Measurements from ENCODE around the gene PRAC2. TPM values are rescaled to one million over a fixed set of nuclear protein-coding genes. Genes with fewer than 3 reads are reported as not detected.

Gene PRAC2
- total and polyA plus RNA-seq, 10 donors: not detected

DNA sequence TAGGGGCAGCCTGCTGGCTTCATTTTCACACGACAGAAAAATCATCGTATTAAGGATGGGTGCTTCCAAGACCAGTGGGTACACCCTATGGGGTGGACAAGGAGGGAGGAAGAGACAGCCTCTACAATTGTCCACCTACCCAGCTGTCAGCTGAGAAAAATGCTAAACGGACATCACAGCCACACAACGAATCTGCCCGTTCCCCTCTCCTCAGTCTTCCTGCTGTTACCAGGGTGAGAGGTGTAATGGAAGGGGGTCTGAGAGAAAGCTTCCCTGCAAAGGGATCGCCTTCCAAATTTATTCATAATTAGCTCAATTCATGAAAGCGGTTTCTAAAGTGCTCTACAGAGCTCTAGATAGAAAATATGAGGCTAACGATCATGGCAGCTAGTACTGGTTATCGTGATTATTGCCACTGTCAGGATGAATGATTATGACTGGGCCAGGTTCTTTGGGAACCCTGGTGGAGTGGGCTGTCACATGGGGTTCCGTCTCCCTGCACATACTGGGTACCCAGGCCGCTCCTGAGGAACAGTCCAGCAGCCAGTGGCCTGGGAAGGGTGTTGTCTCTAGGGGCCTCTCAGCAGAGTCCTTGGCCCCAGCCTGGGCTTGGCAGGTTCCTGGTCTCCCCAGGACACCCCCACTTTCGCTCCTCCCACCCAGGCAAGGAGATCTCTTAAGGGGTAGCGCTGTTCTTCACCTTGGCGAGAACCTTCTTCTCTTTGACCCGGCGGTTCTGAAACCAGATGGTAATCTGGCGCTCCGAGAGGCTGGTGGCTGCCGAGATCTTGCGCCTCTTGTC, 3.3 kb downstream of the PRAC2 start:
- H3K27me3 ChIP-seq (replicated peaks in 1 of 7): peaks cover 22 to 100% (median 100%) of the 10 kb centered on the region in 7 donors
- H3K36me3 ChIP-seq: no peaks in the 10 kb centered on the region
- peaks cover 12 to 61% (median 45%) of the 10 kb centered on the region in 6 donors for H3K4me1 ChIP-seq
- no peaks in the 10 kb centered on the region for H3K9me3 ChIP-seq
- no peak for TF ChIP-seq POLR2AphosphoS5 (IDR thresholded peaks at IDR 0.05)
- TF ChIP-seq, protein P1, sequence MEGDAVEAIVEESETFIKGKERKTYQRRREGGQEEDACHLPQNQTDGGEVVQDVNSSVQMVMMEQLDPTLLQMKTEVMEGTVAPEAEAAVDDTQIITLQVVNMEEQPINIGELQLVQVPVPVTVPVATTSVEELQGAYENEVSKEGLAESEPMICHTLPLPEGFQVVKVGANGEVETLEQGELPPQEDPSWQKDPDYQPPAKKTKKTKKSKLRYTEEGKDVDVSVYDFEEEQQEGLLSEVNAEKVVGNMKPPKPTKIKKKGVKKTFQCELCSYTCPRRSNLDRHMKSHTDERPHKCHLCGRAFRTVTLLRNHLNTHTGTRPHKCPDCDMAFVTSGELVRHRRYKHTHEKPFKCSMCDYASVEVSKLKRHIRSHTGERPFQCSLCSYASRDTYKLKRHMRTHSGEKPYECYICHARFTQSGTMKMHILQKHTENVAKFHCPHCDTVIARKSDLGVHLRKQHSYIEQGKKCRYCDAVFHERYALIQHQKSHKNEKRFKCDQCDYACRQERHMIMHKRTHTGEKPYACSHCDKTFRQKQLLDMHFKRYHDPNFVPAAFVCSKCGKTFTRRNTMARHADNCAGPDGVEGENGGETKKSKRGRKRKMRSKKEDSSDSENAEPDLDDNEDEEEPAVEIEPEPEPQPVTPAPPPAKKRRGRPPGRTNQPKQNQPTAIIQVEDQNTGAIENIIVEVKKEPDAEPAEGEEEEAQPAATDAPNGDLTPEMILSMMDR (IDR thresholded peaks at IDR 0.05 in 8 of 11, conservative IDR thresholded peaks at IDR 0.05 in 3 of 11): no peak
- no peak for TF ChIP-seq POLR2A (IDR thresholded peaks at IDR 0.05)
- no peak overlapping the region for H3K27ac ChIP-seq
- H3K4me3 ChIP-seq: no peak overlapping the region
- WGBS, 5 donors: 9 to 25% (median 16%) methylated on average over 20 of the region's 20 CpGs
- intact Hi-C loops (cut with DNase I; ENCODE audit: low total_unique reads): loop anchor here (10.0 kb wide), 2 partner anchors 148 to 872 kb away; partner anchors contain the start of gene SP6
- DNase-seq: no peak

DNA sequence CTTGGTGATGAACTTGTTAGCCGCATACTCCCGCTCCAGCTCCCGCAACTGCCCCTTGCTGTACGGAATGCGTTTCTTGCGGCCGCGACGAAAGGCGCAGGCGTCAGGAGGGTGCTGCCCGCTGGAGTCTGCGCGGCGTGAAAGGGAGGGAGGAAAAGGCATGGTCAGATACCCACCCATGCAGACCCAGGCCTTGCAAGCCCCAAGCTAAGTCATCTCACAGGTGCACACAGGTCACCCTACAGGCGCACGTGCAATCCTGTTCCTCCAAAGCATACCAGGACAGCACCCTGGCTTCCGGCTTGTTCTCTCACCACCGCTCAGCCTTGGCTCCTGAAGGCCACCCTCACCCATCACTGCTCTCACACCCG, 3.9 kb downstream of the PRAC2 start:
- WGBS, 5 donors: 9 to 30% (median 16%) methylated on average over 20 of the region's 20 CpGs
- no peak for DNase-seq
- peaks cover 21 to 100% (median 99%) of the 10 kb centered on the region in 7 donors for H3K27me3 ChIP-seq (replicated peaks in 1 of 7)
- no peak overlapping the region for H3K4me3 ChIP-seq
- peaks cover 12 to 61% (median 45%) of the 10 kb centered on the region in 6 donors for H3K4me1 ChIP-seq
- H3K9me3 ChIP-seq: no peaks in the 10 kb centered on the region
- no peak overlapping the region for H3K27ac ChIP-seq
- TF ChIP-seq POLR2A (IDR thresholded peaks at IDR 0.05): no peak
- TF ChIP-seq, protein P1 (IDR thresholded peaks at IDR 0.05 in 8 of 11, conservative IDR thresholded peaks at IDR 0.05 in 3 of 11): no peak
- no peak for TF ChIP-seq POLR2AphosphoS5 (IDR thresholded peaks at IDR 0.05)
- intact Hi-C loops (cut with DNase I; ENCODE audit: low total_unique reads): loop anchor here (10.0 kb wide), 2 partner anchors 148 to 872 kb away; partner anchors contain the start of gene SP6
- H3K36me3 ChIP-seq: no peaks in the 10 kb centered on the region

DNA sequence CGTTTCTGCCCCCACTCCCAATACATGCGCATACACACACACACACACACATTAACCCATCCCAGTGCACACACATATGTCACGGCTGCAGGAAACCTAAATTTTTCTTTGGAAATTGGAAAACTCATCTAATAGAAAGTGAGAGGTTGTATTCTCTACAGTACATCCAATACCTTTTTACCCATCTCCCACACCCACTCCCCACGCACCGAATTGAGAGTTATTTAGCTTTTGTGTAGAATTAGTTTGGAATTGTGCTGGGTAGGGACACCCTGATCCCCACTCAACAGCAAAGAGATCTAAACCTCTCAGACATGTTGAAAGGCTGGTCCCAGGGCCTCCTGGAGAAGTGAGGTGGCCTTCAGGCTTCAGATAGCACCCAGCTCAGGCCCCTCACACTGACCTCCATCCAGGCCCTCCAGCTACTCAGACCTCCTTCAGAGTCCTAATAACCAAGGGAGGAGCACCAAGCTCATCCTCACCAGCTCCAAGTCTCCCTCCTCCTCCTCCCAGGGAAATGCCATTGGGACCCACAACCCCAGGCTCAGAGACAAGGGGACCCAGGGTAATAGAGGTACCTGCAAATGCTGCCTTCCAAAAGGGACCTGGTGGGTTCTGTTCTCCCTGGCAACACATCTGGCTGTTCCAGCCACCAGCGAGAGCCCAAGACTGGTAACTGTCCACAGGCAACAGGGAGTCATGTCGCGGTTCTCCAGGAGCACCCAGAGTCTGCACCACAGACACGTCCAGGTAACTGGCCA, 4.6 kb downstream of the PRAC2 start:
- intact Hi-C loops (cut with DNase I; ENCODE audit: low total_unique reads): loop anchor here (10.0 kb wide), 2 partner anchors 147 to 873 kb away; partner anchors contain the start of gene SP6
- no peak for DNase-seq
- Histone ChIP-seq H3K4me3 (no peak overlapping the region), H3K36me3 (no peaks in the 10 kb centered on the region), H3K4me1 (peaks cover 12 to 60% (median 42%) of the 10 kb centered on the region in 6 donors), H3K27ac (no peak overlapping the region), H3K27me3 (replicated peaks in 1 of 7) (peaks cover 21 to 100% (median 99%) of the 10 kb centered on the region in 7 donors), H3K9me3 (no peaks in the 10 kb centered on the region)
- no peak for TF ChIP-seq POLR2A (IDR thresholded peaks at IDR 0.05)
- TF ChIP-seq POLR2AphosphoS5 (IDR thresholded peaks at IDR 0.05): no peak
- TF ChIP-seq, protein P1 (IDR thresholded peaks at IDR 0.05 in 8 of 11, conservative IDR thresholded peaks at IDR 0.05 in 3 of 11): no peak
- whole genome bisulfite sequencing, 5 donors: 28 to 49% (median 35%) methylated on average over 9 of the region's 9 CpGs

Measured in spleen (tissue), 11 donors.